Right kidney (tissue), 9 donors: ENCODE measurements around the gene LAG3.
"Not testable (repeated sequence)": the region's sequence is repeated elsewhere in the genome, so short reads cannot be mapped to it uniquely, and the experiment has no call there.

Experiments
- DNase-seq: peaks from one replicate; pipeline ENCODE4 v3.0.0-alpha.2; 2016
- long read RNA-seq, 8 donors: transcript quantifications; one replicate each; lab custom pipeline, GENCODE V29; 2026

LAG3 gene
- long read RNA-seq, donor 1: 0 reads
- long read RNA-seq, donor 2: 0 reads
- long read RNA-seq, donor 3: 0 reads
- long read RNA-seq, donor 4: 0 reads
- long read RNA-seq, donor 5: 0 reads
- long read RNA-seq, donor 6: 0 reads
- long read RNA-seq, donor 7: 0 reads
- long read RNA-seq, donor 8: 0 reads

DNA sequence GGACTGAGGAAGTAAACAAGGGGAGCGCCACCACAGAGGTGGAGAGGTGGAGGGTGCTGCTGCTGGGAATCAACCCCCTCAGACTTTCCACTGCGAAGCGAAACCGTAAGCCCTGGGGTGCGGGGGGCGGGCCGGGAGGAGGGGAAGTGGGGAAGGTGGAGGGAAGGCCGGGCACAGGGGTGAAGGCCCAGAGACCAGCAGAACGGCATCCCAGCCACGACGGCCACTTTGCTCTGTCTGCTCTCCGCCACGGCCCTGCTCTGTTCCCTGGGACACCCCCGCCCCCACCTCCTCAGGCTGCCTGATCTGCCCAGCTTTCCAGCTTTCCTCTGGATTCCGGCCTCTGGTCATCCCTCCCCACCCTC is at the start of gene LAG3:
Gene LAG3 (plus strand): TSS at position 190 of the 365 bp plus-strand sequence. CDS start 333 bp downstream, outside the sequence.
- no peak for DNase-seq

DNA sequence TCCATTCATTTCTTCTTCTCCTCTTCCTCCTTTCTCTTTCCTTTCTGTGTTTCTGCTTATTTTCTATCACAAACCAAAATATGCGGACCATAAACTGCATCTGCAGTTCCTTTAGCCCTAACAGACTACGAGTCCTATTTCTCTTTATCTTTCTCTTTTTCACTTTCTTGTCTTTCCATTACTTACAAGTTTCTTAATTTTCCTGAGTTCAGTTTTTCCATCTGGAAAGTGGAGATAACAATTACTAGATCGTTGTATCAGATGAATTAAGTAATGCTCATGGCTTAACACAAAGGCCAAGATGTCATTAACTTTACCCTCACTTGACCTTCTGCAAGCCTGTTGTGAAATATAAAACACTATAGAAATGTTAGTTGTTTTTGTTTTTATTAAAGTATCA is 49.5 kb upstream of the LAG3 start:
- DNase-seq: no peak

GRCh38 chr12:6723607-6724408 is 48.5 kb upstream of the LAG3 start, which contains the start of gene COPS7A:
Gene COPS7A, plus strand, starts transcription at chr12:6724046. Its CDS starts 611 bp downstream, at chr12:6724657.
- peak; percentile 95 for DNase-seq

- DNase-seq: no peak
These were observed 47.9 kb upstream of the LAG3 start for GRCh38 chr12:6724409-6724797.

- DNase-seq: no peak
These were observed 47.0 kb upstream of the LAG3 start for GRCh38 chr12:6725350-6725749.

- DNase-seq: no peak
These were observed 43.1 kb upstream of the LAG3 start for GRCh38 chr12:6729186-6729585.

- no peak for DNase-seq
These were observed 42.2 kb upstream of the LAG3 start for GRCh38 chr12:6730169-6730568.

DNA sequence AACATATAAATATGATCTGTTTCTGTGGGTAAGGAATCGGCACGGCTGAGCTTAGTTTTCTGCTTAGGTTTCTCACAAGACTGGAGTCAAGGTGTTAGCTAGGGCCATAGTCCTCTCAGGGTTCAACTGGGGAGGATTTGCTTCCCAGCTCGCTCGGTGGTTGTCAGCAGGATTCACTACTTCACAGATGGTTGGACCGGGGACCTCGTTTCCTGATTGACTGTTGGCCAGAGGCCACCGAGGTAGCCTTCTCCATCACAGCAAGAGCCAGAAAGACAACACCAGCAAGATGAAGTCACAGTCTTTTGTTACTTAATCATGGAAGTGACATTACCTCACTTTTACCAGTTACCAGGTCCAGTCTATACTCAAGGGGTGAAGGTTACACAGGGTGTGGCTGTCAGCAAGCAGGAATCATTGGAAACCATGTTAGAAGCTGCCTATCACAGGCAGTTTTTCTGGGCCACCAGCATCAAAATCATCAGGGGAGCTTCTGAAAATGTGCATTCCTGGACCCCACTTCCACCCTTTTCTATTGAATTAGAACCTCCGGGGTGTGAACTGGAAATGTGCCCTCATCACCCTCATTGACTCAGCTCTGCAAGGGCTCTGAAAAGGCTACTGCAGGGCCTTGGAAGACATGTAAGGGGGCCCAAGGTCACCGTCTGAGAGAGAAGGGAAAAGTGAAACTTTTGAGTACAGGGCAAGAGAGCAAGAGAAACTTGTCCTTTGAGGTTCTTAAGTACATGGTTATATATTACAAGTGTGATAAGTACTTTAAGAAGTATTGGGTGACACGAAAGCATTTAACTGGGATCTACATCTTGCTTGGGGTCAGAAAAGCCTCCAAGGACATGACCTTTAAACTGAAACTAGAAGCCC is 37.6 kb upstream of the LAG3 start:
- DNase-seq: no peak

- DNase-seq: no peak
These were observed 36.7 kb upstream of the LAG3 start for GRCh38 chr12:6735448-6736191.

DNA sequence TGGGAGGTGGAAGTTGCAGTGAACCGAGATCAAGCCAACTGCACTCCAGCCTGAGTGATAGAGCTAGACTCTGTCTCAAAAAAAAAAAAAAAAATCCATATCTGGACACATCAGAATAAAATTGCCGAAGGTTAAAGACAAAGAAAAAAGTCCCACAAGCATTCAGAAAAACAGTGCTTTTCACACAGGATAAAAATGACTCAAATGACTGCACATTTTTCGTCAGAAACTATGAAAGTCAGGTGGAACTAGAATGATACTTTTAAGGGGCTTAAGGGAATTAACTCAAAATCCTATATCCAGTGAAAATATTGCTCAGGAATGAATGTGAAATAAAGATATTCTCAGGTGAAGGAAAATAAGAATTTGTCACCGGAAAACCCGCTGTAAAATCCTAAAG is 35.6 kb upstream of the LAG3 start:
- no peak for DNase-seq

DNA sequence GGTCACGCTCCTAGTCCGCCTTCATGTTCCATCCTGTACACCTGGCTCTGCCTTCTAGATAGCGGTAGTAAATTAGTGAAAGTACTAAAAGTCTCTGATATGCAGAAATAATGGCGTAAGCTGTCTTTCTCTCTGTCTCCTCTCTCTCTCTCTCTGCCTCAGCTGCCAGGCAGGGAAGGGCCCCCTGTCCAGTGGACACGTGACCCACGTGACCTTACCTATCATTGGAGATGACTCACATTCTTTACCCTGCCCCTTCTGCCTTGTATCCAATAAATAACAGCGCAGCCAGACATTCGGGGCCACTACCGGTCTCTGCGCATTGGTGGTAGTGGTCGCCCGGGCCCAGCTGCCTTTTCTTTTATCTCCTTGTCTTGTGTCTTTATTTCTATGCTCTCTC is 30.2 kb upstream of the LAG3 start:
- DNase-seq: not testable (repeated sequence)

DNA sequence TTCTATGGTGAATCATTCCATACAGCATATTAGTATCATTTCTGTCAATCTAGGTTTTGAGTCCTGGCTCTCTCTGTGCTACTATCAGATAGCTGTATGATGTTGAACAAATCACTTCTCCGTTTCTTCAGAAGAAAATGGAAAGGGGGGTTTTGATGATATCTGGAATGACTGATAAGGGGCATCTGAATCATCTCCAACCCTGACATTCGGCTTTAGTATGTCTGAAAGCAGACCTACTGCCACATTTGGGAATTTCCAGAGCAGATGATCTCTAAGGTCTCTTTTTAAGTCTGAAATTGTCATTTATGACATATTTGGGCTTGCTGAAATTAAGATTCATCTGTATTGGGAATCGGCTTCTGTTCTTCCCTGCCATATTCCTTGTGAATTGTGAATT is 29.5 kb upstream of the LAG3 start:
- no peak for DNase-seq

- DNase-seq: not testable (repeated sequence)
These were observed 29.0 kb upstream of the LAG3 start for GRCh38 chr12:6743300-6743699.

- no peak for DNase-seq
These were observed 26.4 kb upstream of the LAG3 start for GRCh38 chr12:6745741-6746525.

DNA sequence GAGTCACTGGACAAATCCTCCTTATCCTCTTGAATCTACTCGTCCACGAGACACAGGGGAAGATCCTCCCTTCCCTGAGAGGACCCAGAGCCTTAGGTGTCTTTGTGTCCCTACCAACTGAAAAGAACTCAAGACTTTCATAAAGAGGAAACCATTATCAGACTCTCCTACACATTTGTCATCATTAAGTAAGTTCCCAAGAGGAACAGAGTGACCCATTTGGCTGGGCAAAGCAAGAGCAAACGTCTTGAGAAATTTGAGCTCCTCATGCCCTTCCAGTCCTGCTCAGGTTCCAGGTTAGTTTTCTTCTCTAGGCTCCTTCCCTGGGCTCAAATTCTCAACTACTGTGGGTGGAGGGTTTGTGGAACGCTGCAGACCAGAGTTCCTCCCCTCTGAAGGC is 25.1 kb upstream of the LAG3 start:
- no peak for DNase-seq

DNA sequence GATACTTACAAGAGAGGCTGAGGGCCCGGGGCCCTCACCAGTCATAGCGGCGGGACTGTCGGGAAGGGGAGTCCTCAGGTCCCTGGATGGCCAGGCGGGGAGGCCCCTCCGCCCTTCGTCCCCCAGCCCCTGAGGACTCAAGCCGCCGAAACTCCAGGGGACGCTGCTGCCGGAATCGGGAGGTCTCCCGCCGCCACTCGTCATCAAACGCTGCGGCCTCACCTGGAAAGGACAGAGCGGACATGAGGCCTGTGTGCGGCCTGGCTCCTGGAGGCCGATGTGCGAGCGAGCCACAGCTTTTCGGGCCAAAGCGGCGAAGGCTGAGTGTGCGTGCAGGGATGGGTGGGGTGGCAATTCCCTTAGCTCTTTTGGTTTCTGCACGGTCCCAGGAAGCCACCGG is 23.6 kb upstream of the LAG3 start:
- no peak for DNase-seq

DNA sequence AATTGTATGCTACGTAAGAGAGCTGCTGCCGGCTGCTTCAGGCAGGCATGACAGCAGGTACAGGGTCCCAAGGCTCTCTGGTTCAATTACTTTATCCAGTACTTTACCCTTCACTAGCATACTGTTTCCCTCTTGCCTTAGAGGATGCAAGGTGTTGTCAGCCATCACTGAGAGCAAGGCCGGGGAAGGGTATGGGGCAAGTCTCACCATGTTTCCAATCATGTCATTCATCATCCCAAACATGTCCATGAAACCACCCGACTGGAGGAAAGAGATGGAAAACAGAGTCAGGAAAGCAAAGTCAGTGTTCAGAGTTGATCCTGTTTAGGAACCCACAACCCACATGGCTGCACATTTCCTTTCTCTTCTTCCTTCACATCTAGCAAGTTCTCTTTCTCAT is 21.8 kb upstream of the LAG3 start:
- DNase-seq: no peak

DNA sequence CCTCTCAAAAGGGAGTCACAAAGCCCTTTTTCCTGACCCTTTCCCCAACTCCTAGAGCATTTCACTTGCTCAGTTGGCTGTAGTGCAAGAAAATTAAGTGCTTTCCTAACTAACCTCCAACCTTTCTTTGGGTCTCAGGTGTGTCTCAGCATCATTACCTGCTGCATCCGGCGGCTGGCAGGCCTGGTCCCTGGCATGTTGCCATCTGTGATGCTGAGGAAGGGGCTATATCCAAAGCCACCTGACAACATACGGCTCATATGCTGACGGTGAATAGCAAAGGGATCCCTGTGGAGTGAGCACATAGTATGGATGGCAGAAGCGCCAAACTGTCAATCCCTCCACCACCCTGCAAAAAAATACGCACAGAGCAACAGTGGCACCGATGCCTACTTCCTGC is 20.6 kb upstream of the LAG3 start:
- DNase-seq: no peak

GRCh38 chr12:6752167-6752920 is 20.0 kb upstream of the LAG3 start:
- DNase-seq: peak; percentile 54

- DNase-seq: peak; percentile 99
These were observed 19.2 kb upstream of the LAG3 start, which contains the start of gene MLF2 for GRCh38 chr12:6752921-6753771. Gene MLF2, minus strand, starts transcription at chr12:6753141. Its CDS starts 807 bp downstream, at chr12:6752334.
